Left kidney (tissue), 2 donors: Measurements from ENCODE around the gene CRYBG3. TPM values are rescaled to one million over a fixed set of nuclear protein-coding genes. Genes with fewer than 3 reads are reported as not detected.

Experiments
- DNase-seq: peaks from one replicate; pipeline ENCODE4 v3.0.0-alpha.2; 2013
- polyA plus RNA-seq: library from polyadenylated mRNA; unstranded; fragments of 120-200 nt; gene quantifications from one replicate; pipeline ENCODE4 v1.2.1, GENCODE V29; 2013; ENCODE audit not compliant: insufficient read length

CRYBG3 gene
- polyA plus RNA-seq, 1 donor, result 27.3 TPM

- DNase-seq, result no peak
Observed at GRCh38 chr3:97835761-97836160, 13.9 kb downstream of the CRYBG3 start.

- no peak for DNase-seq
Observed at GRCh38 chr3:97838393-97838792, 16.6 kb downstream of the CRYBG3 start.

- DNase-seq, result no peak
Observed at GRCh38 chr3:97839944-97840343, 18.1 kb downstream of the CRYBG3 start.

- DNase-seq, result no peak
Observed at GRCh38 chr3:97841304-97841703, 19.5 kb downstream of the CRYBG3 start.

GRCh38 chr3:97841956-97842355 lies 20.1 kb downstream of the CRYBG3 start:
- no peak for DNase-seq

GRCh38 chr3:97848779-97849178 lies 27.0 kb downstream of the CRYBG3 start:
- DNase-seq, result no peak

- no peak for DNase-seq
Observed at GRCh38 chr3:97857401-97857800, 35.6 kb downstream of the CRYBG3 start.

GRCh38 chr3:97860364-97860763 lies 38.6 kb downstream of the CRYBG3 start:
- no peak for DNase-seq

- no peak for DNase-seq
Observed at GRCh38 chr3:97862582-97862981, 40.8 kb downstream of the CRYBG3 start.

GRCh38 chr3:97863031-97863430 lies 41.2 kb downstream of the CRYBG3 start:
- no peak for DNase-seq

- DNase-seq, result no peak
Observed at GRCh38 chr3:97863775-97864174, 42.0 kb downstream of the CRYBG3 start.

GRCh38 chr3:97871186-97871585 lies 49.4 kb downstream of the CRYBG3 start:
- DNase-seq, result no peak

GRCh38 chr3:97871801-97872524 lies 50.2 kb downstream of the CRYBG3 start:
- no peak for DNase-seq

- no peak for DNase-seq
Observed at GRCh38 chr3:97872525-97873042, 50.8 kb downstream of the CRYBG3 start.

GRCh38 chr3:97880267-97880666 lies 58.5 kb downstream of the CRYBG3 start:
- DNase-seq, result no peak

GRCh38 chr3:97882975-97883598 lies 61.3 kb downstream of the CRYBG3 start:
- DNase-seq, result no peak

GRCh38 chr3:97883736-97884135 lies 61.9 kb downstream of the CRYBG3 start:
- DNase-seq, result no peak

GRCh38 chr3:97884586-97885123 lies 62.8 kb downstream of the CRYBG3 start:
- DNase-seq, result no peak

- no peak for DNase-seq
Observed at GRCh38 chr3:97885931-97886824, 64.4 kb downstream of the CRYBG3 start.

GRCh38 chr3:97889814-97890213 lies 68.0 kb downstream of the CRYBG3 start:
- no peak for DNase-seq

GRCh38 chr3:97892852-97893251 lies 71.0 kb downstream of the CRYBG3 start:
- no peak for DNase-seq

- no peak for DNase-seq
Observed at GRCh38 chr3:97895216-97895615, 73.4 kb downstream of the CRYBG3 start.
